Stimulated activated CD8-positive, alpha-beta memory T cell treated with anti-CD3 and anti-CD28 coated beads, Interleukin-15, amount 100 ng/mL, for 48 hours (primary cell): ENCODE measurements around the gene BTBD2.
A peak's percentile ranks its signal among the peaks of the same experiment; 100 is the strongest.

ENCODE experiments used
- DNase-seq, 2 donors: peaks; one replicate each; pipeline ENCODE4 v3.0.0-alpha.2; 2020; ENCODE audit warnings: low read depth in 2 of 2

Gene BTBD2

GRCh38 chr19:2050991-2051772, 35.7 kb upstream of the BTBD2 start, which contains the start of gene MKNK2:
Gene MKNK2, minus strand, starts transcription at chr19:2051244. Its CDS starts 393 bp downstream, at chr19:2050851.
- peak; percentile 86 to 91 for DNase-seq

- DNase-seq, result no peak
These were observed 35.0 kb upstream of the BTBD2 start for GRCh38 chr19:2050349-2050990.

- DNase-seq, result peak in 1 of 2 donors; percentile 43
These were observed 34.3 kb upstream of the BTBD2 start for GRCh38 chr19:2049741-2050348.

- DNase-seq, result no peak
These were observed 33.6 kb upstream of the BTBD2 start for GRCh38 chr19:2048959-2049740.

GRCh38 chr19:2048104-2048958, 32.8 kb upstream of the BTBD2 start:
- no peak for DNase-seq

GRCh38 chr19:2047449-2048103, 32.1 kb upstream of the BTBD2 start:
- DNase-seq, result no peak

- DNase-seq, result no peak
These were observed 31.5 kb upstream of the BTBD2 start for GRCh38 chr19:2047076-2047448.

GRCh38 chr19:2046046-2046907, 30.8 kb upstream of the BTBD2 start:
- DNase-seq, result no peak

GRCh38 chr19:2045501-2046045, 30.1 kb upstream of the BTBD2 start:
- no peak for DNase-seq

- DNase-seq, result no peak
These were observed 29.4 kb upstream of the BTBD2 start for GRCh38 chr19:2044709-2045500.

- DNase-seq, result no peak
These were observed 28.6 kb upstream of the BTBD2 start for GRCh38 chr19:2043961-2044708.

- no peak for DNase-seq
These were observed 27.7 kb upstream of the BTBD2 start for GRCh38 chr19:2043251-2043641.

- no peak for DNase-seq
These were observed 27.2 kb upstream of the BTBD2 start for GRCh38 chr19:2042485-2043250.

- peak; percentile 100 for DNase-seq
These were observed 26.4 kb upstream of the BTBD2 start for GRCh38 chr19:2041683-2042484.

GRCh38 chr19:2041433-2041682, 25.8 kb upstream of the BTBD2 start:
- DNase-seq, result no peak

- DNase-seq, result no peak
These were observed 25.3 kb upstream of the BTBD2 start for GRCh38 chr19:2040647-2041432.
